Measurements from ENCODE around the gene FCGBP.

FCGBP gene

DNA sequence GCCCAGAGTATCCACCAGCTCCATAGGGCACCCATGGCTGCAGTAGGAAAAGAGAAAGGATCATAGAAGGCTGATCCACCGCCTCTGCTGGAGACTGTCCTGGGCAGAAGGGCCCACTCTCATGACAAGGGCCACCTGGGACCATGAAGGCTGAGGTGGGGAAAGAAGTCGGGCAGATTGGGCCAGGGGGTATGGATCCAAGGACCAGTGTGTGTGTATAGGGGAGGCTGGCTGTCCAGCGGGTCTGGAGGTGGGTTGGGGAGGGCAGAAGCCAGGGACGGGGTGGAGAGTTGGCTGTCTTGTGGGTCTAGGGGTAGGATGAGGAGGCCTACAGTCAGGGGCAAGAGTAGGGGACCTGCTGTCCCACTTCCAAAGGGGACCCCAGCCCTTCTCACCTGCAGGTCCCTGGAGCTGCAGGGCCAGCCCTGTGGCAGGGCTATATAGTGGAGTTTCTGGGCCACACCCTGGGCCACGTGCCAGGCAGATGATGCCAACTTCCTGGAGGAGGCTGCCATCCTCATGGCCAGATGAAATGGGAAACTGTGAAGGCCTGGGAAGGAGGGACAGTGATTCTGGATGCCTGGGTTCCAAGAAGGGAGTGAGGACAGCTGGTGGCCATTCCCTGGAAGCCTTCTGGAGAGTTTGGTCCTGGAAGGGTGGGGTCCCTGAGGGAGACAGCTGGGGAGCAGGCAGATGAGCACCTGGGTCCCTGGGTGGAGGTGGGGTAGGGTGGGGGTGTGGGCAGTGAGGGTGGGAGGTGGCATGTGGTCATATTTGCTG is at the start of gene FCGBP:
Gene FCGBP, minus strand, starts transcription at position 51 of the 780 bp plus-strand sequence.
- Mint-ChIP-seq H3K27me3 (no peaks in the 10 kb centered on the region), H3K36me3 (ENCODE audit: low read depth) (no peaks in the 10 kb centered on the region), H3K27ac (peak within 1 kb of the TSS; percentile 70), H3K4me1 (peaks cover 53% of the 10 kb centered on the region), H3K4me3 (no peak within 1 kb of the TSS), H3K9me3 (peaks cover 8% of the 10 kb centered on the region)
- no peak for ATAC-seq
- no peak for DNase-seq

DNA sequence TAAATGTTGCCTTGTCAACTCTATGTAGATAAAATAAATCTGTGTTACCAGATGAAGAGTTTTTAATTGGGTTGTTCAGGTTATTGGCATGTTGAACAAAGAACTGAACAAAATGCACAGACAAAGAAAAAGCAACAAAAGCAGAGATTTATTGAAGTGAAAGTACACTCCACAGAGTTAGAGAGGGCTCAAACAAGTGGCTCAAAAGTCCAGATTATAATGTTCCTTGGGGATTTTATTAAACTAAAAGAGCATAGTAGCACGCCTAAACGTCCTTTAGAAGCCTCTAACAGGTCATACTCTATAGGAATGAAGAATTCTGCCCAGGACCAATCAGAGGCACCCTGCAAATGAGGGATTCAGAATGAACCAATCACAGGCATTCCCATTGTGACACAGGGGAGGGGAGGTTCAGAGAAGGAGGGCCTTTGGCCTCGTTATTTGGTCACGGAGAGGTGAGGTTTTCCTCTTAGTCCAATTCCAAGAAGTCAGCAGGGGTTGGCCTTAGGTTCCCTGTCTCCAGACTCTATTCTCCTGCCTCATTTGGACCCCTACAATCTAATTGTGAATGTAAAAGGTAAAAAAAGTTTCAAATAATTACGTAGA is 49.4 kb upstream of the FCGBP start:
- peaks cover 71% of the 10 kb centered on the region for H3K36me3 Mint-ChIP-seq (ENCODE audit: low read depth)
- H3K27me3 Mint-ChIP-seq, result no peaks in the 10 kb centered on the region
- no peak for DNase-seq
- H3K9me3 Mint-ChIP-seq, result peaks cover 33% of the 10 kb centered on the region
- no peak overlapping the region for H3K4me3 Mint-ChIP-seq
- no peak overlapping the region for H3K27ac Mint-ChIP-seq
- no peak for ATAC-seq
- H3K4me1 Mint-ChIP-seq, result peaks cover 3% of the 10 kb centered on the region

DNA sequence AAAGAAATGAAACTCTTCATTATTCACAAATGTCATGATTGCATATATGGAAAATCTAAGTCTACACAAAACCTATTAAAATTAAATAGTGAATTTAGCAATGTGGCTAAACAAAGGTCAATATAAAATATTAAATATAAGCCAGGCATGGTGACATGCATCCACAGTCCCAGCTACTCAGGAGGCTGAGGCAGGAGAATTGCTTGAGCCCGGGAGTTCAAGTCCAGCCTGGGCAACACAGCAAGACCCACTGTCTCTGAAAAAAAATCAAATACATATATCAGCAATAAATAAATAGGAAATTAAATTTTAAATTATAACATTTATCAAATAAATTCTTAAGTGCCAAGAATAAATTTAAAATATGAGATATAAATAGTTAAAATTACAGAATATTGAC is 48.4 kb upstream of the FCGBP start:
- Mint-ChIP-seq H3K4me1 (peaks cover 3% of the 10 kb centered on the region), H3K36me3 (ENCODE audit: low read depth) (peaks cover 80% of the 10 kb centered on the region), H3K9me3 (peaks cover 32% of the 10 kb centered on the region), H3K4me3 (no peak overlapping the region), H3K27me3 (no peaks in the 10 kb centered on the region), H3K27ac (no peak overlapping the region)
- ATAC-seq, result no peak
- DNase-seq, result no peak

DNA sequence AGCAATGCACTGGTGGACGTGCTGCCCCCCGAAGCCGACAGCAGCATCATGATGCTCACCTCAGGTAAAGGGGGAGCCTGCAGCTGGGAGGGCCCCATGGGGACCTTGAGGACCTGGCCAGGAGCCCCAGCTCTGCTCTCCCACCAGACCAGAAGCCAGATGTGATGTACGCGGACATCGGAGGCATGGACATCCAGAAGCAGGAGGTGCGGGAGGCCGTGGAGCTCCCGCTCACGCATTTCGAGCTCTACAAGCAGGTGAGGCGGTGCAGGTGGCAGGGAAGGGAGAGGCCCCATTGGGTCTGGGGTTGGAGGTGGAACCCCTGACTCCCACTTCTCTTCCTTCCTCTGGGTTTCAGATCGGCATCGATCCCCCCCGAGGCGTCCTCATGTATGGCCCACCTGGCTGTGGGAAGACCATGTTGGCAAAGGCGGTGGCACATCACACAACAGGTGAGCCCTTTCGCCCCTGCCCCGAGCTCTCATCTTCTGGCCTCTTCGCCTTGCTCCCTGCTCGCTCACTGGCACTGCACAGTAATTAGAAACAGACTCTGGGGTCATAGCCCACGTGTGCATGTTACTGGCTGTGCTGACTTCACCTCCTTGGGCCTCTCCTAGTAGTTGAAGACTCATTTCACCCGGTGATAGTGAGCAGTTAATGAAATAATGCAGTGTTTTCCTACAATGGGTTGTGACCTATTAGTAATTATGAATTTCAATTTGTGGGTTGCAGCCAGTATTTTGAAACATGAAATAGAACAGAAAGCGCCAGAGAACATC is 40.1 kb upstream of the FCGBP start:
- ATAC-seq (no peak), DNase-seq (no peak)
- Mint-ChIP-seq H3K27me3 (no peaks in the 10 kb centered on the region), H3K9me3 (no peaks in the 10 kb centered on the region), H3K27ac (no peak overlapping the region), H3K4me3 (peak overlapping the region; percentile 3), H3K4me1 (peaks cover 31% of the 10 kb centered on the region), H3K36me3 (ENCODE audit: low read depth) (peaks cover 69% of the 10 kb centered on the region)

GRCh38 chr19:39971380-39972035 is 37.1 kb upstream of the FCGBP start:
- no peaks in the 10 kb centered on the region for H3K27me3 Mint-ChIP-seq

DNA sequence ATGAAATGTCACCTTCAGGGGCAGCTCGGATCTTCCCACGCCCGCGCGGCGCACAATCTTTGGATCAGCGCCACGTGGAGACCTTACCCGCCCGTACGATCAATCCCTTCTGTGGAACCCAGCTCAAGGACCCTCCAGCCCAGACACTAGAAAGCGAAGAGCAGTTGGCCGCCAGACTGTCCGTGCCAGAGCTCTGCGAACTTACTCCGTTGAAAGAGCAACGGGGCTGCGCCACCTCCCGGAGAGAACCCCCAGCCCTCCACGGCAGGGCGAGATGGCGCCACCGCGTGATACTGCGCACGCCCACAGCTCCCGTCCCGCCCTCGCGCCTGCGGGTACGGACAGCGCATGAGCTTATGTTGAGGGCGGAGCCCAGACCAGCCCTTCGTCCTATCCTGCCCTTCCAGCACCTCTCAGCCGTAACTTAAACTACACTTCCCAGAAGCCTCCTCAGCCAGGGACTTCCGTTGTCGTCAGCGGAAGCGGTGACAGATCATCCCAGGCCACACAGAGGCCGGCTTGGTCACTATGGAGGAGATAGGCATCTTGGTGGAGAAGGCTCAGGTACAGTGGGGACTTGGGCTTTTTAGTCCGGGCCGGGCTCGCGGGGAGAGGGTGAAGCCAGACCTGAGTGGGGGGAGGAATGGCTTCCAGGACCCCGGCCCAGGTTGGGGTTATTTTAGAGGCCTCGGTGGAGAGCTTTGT is 36.4 kb upstream of the FCGBP start, which contains the start of gene PSMC4:
Gene PSMC4, plus strand, starts transcription at position 491 of the 705 bp plus-strand sequence. Its CDS starts 38 bp downstream, at position 529.
- Mint-ChIP-seq H3K27me3 (no peaks in the 10 kb centered on the region), H3K27ac (peak within 1 kb of the TSS; percentile 97), H3K36me3 (ENCODE audit: low read depth) (peaks cover 49% of the 10 kb centered on the region), H3K4me3 (peak within 1 kb of the TSS; percentile 95), H3K9me3 (no peaks in the 10 kb centered on the region), H3K4me1 (peaks cover 47% of the 10 kb centered on the region)
- ATAC-seq (peak; percentile 98), DNase-seq (peak; percentile 98)

More at GRCh38 chr19:39971380-39972035, 37.1 kb upstream of the FCGBP start:
- H3K4me3 Mint-ChIP-seq, result peak overlapping the region; percentile 95
- DNase-seq, result no peak
- H3K36me3 Mint-ChIP-seq (ENCODE audit: low read depth), result peaks cover 49% of the 10 kb centered on the region
- peaks cover 47% of the 10 kb centered on the region for H3K4me1 Mint-ChIP-seq
- ATAC-seq, result no peak
- H3K9me3 Mint-ChIP-seq, result no peaks in the 10 kb centered on the region
- peak overlapping the region; percentile 97 for H3K27ac Mint-ChIP-seq

GRCh38 chr19:39970425-39970674 is 35.9 kb upstream of the FCGBP start:
- ATAC-seq, result peak; percentile 29
- Mint-ChIP-seq H3K4me3 (peak overlapping the region; percentile 95), H3K4me1 (peaks cover 46% of the 10 kb centered on the region), H3K27ac (peak overlapping the region; percentile 97), H3K9me3 (no peaks in the 10 kb centered on the region), H3K27me3 (no peaks in the 10 kb centered on the region), H3K36me3 (ENCODE audit: low read depth) (peaks cover 44% of the 10 kb centered on the region)
- no peak for DNase-seq

DNA sequence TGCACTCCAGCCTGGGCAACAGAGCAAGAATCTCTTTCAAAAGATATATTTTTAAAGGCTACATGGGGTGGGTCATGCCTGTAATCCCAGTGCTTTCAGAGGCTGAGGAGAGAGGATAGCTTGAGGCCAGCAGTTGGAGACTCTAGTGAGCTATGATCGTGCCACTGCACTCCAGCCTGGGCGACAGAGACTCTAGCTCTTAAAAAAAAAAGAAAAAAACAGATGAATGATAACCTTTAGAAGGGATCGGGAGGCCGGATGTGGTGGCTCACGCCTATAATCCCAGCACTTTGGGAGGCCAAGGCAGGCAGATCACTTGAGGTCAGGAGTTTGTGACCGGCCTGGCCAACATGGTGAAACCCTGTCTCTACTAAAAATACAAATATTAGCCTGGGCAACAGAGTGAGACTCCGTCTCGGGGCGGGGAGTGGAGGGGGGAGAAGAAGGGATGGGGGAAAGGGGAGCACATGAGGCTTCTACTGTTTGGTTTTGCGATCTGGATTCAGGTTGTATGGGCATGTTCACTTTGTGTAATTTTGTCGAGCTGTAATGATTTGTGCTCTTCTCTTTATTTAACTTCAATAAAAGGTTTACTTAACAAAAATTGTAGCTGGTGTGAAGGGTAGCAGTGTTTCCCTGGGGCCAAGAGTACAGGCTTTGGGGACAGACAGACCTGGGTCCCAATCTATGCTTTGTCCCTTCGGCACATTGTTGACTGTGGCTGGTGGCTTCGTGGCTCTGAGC is 35.4 kb upstream of the FCGBP start:
- peak overlapping the region; percentile 97 for H3K27ac Mint-ChIP-seq
- H3K27me3 Mint-ChIP-seq, result no peaks in the 10 kb centered on the region
- DNase-seq (no peak), ATAC-seq (no peak)
- peaks cover 40% of the 10 kb centered on the region for H3K36me3 Mint-ChIP-seq (ENCODE audit: low read depth)
- H3K9me3 Mint-ChIP-seq, result no peaks in the 10 kb centered on the region
- peaks cover 46% of the 10 kb centered on the region for H3K4me1 Mint-ChIP-seq
- peak overlapping the region; percentile 95 for H3K4me3 Mint-ChIP-seq

- peaks cover 46% of the 10 kb centered on the region for H3K4me1 Mint-ChIP-seq
- no peaks in the 10 kb centered on the region for H3K27me3 Mint-ChIP-seq
- no peak for DNase-seq
- peaks cover 34% of the 10 kb centered on the region for H3K36me3 Mint-ChIP-seq (ENCODE audit: low read depth)
- no peaks in the 10 kb centered on the region for H3K9me3 Mint-ChIP-seq
- no peak for ATAC-seq
- peak overlapping the region; percentile 97 for H3K27ac Mint-ChIP-seq
- H3K4me3 Mint-ChIP-seq, result peak overlapping the region; percentile 95
Observed at GRCh38 chr19:39969266-39969665, 34.8 kb upstream of the FCGBP start.

- Mint-ChIP-seq H3K27me3 (no peaks in the 10 kb centered on the region), H3K27ac (peak overlapping the region; percentile 97), H3K9me3 (no peaks in the 10 kb centered on the region), H3K36me3 (ENCODE audit: low read depth) (peaks cover 32% of the 10 kb centered on the region), H3K4me1 (peaks cover 49% of the 10 kb centered on the region), H3K4me3 (peak overlapping the region; percentile 95)
- DNase-seq (no peak), ATAC-seq (no peak)
Observed at GRCh38 chr19:39968789-39969188, 34.4 kb upstream of the FCGBP start.

DNA sequence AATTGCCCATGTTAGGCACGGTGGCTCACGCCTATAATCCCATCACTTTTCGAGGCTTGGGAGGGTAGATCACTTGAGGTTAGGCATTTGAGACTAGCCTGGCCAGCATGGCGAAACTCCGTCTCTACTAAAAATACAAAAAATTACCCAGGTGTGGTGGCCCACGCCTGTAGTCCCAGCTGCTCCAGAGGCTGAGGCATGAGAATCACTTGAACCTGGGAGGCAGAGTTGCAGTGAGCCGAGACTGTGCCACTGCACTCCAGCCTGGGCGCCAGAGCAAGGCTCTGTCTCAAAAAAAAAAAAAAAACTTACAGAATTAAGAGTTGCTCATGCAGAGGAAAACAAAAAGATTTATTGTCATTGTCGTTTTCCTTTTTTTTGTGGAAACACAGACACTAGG is 33.1 kb upstream of the FCGBP start:
- H3K4me1 Mint-ChIP-seq, result peaks cover 45% of the 10 kb centered on the region
- peaks cover 26% of the 10 kb centered on the region for H3K36me3 Mint-ChIP-seq (ENCODE audit: low read depth)

DNA sequence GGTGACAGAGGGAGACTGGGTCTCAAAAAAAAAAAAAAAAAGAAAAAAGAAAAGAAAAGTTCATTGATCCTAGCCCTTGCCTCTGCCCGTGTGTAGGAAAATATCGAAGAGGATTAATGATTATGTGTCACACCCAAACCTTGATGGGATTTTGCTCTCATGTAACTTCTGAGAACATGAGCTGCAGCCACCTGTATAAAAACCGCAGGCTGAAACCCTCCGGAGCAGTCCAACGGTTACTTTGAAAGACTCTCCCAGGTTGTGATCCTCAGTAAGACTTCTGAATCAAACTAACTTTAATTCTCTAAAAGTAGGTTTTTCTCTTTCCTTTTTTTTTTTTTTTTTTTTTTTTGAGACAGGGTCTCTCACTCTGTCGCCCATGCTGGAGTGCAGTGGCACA is 32.2 kb upstream of the FCGBP start:
- no peak overlapping the region for H3K27ac Mint-ChIP-seq
- H3K36me3 Mint-ChIP-seq (ENCODE audit: low read depth), result peaks cover 18% of the 10 kb centered on the region
- no peaks in the 10 kb centered on the region for H3K9me3 Mint-ChIP-seq
- no peak for DNase-seq
- H3K4me1 Mint-ChIP-seq, result peaks cover 37% of the 10 kb centered on the region
- H3K4me3 Mint-ChIP-seq, result no peak overlapping the region
- no peaks in the 10 kb centered on the region for H3K27me3 Mint-ChIP-seq
- ATAC-seq, result no peak

More for the DNA sequence above, 33.1 kb upstream of the FCGBP start:
- Mint-ChIP-seq H3K27me3 (no peaks in the 10 kb centered on the region), H3K9me3 (no peaks in the 10 kb centered on the region), H3K27ac (no peak overlapping the region), H3K4me3 (no peak overlapping the region)
- no peak for DNase-seq
- no peak for ATAC-seq

GRCh38 chr19:39963898-39964297 is 29.5 kb upstream of the FCGBP start:
- Mint-ChIP-seq H3K4me3 (no peak overlapping the region), H3K36me3 (ENCODE audit: low read depth) (peaks cover 3% of the 10 kb centered on the region), H3K27me3 (no peaks in the 10 kb centered on the region), H3K9me3 (no peaks in the 10 kb centered on the region), H3K27ac (peak overlapping the region; percentile 37), H3K4me1 (peaks cover 36% of the 10 kb centered on the region)
- ATAC-seq (no peak), DNase-seq (no peak)

Data from activated naive CD8-positive, alpha-beta T cell treated with anti-CD3 and anti-CD28 coated beads, Interleukin-2, amount 50 U/mL, for 24 hours (primary cell).